GM12864 (cell line): Measurements from ENCODE around the gene ABCC12.

Experiments
- DNase-seq: peaks from one replicate; pipeline ENCODE4 v3.0.0-alpha.2; 2011; ENCODE audit warnings: low read depth
- H3K4me3 ChIP-seq: 2 replicates; pipeline ENCODE4 v1.5.1; 2011; ENCODE audit warnings: mild to moderate bottlenecking, low read depth, low read length, control low read depth
- CTCF ChIP-seq: IDR thresholded peaks from 2 replicates; pipeline ENCODE4 v1.5.1; 2011; ENCODE audit warnings: low read depth, mild to moderate bottlenecking, moderate library complexity, low read length, control low read depth, inconsistent platforms; ENCODE audit errors: missing control alignments

Gene ABCC12

GRCh38 chr16:48125888-48126287 is 29.9 kb downstream of the ABCC12 start:
- no peak overlapping the region for H3K4me3 ChIP-seq
- no peak for DNase-seq
- no peak for TF ChIP-seq CTCF

- no peak for DNase-seq
- no peak for TF ChIP-seq CTCF
- no peak overlapping the region for H3K4me3 ChIP-seq
Measured at GRCh38 chr16:48124266-48124665, 31.5 kb downstream of the ABCC12 start.

DNA sequence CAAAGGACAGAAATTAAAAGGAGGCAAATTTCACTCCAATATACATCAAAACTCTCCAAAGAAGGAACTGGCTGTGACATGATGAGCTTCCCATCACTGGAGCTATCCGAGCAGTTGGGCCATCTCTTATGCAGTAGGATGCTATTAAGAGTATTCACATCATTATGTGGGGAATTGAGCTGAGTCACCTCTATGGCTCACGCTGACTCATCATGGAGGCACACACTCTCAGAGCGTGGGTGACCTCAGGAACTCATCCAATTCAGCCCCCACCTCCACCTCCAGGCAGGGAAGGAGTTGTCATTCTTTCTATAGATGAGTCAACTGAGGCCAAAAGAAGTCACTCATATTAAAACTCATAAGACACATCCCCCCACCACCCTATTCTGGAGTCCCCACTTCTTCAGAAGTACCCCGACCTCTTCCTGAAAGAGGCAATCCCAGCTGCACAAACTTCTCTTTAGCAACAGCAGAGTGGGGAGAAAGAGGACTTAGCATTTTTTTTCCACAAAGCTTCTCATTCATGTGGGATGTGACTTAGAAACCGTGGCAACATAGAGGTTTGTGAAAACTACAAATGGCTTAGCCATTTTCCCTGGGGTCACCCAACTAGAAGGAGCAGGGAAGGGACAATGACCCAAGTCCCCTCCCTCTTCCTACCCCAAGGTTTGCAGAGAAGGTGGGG is 32.5 kb downstream of the ABCC12 start:
- no peak for TF ChIP-seq CTCF
- H3K4me3 ChIP-seq, result no peak overlapping the region
- peak; percentile 36 for DNase-seq

- no peak overlapping the region for H3K4me3 ChIP-seq
- DNase-seq, result no peak
- TF ChIP-seq CTCF, result no peak
Measured at GRCh38 chr16:48121276-48121675, 34.5 kb downstream of the ABCC12 start.

- TF ChIP-seq CTCF, result no peak
- no peak overlapping the region for H3K4me3 ChIP-seq
- no peak for DNase-seq
Measured at GRCh38 chr16:48118841-48119240, 37.0 kb downstream of the ABCC12 start.

- no peak overlapping the region for H3K4me3 ChIP-seq
- peak; percentile 98 for TF ChIP-seq CTCF
- no peak for DNase-seq
Measured at GRCh38 chr16:48117217-48118105, 38.3 kb downstream of the ABCC12 start.
